Upper lobe of left lung (tissue), 4 donors: Measurements from ENCODE around the gene POLR1B.
"Not testable (repeated sequence)": the region's sequence is repeated elsewhere in the genome, so short reads cannot be mapped to it uniquely, and the experiment has no call there.

Source experiments
- EP300 ChIP-seq, 4 donors: sonication (generic); formaldehyde crosslinking; IDR thresholded peaks; one replicate each; pipeline ENCODE4 v1.5.1; 2017; ENCODE audit warnings: antibody characterized with exemption in 4 of 4, control low read depth in 2 of 4
- POLR2A ChIP-seq, 4 donors: fragments of 450-650 bp; IDR thresholded peaks; one replicate each; pipeline ENCODE4 v1.5.1; 2016 to 2017; ENCODE audit warnings: antibody characterized with exemption in 4 of 4, mild to moderate bottlenecking in 2 of 4
- TF ChIP-seq, protein P1 (sequence below), 6 experiments: fragments of 450-650 bp in 4 of 6; fragments of 200-600 bp in 2 of 6; sonication (generic) in 2 of 6; IDR thresholded peaks; one replicate each; pipeline ENCODE4 v1.5.1; 2016 to 2019; ENCODE audit warnings: antibody characterized with exemption in 6 of 6

DNA sequence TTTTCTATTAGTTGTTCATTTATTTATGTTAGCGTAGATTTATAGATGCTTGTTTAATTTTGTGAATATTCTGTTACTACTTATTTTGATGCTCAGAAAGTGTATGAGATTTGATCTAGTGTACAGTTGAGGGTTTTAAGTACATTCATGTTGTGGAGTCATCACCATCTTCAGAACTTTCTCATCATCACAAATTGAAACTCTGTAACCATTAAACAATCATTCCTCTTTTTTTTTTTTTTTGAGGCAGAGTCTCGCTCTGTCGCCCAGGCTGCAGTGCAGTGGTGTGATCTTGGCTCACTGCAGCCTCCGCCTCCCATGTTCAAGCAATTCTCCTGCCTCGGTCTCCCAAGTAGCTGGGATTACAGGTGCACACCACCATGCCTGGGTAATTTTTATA, 24.2 kb downstream of the POLR1B start:
- TF ChIP-seq, protein P1, sequence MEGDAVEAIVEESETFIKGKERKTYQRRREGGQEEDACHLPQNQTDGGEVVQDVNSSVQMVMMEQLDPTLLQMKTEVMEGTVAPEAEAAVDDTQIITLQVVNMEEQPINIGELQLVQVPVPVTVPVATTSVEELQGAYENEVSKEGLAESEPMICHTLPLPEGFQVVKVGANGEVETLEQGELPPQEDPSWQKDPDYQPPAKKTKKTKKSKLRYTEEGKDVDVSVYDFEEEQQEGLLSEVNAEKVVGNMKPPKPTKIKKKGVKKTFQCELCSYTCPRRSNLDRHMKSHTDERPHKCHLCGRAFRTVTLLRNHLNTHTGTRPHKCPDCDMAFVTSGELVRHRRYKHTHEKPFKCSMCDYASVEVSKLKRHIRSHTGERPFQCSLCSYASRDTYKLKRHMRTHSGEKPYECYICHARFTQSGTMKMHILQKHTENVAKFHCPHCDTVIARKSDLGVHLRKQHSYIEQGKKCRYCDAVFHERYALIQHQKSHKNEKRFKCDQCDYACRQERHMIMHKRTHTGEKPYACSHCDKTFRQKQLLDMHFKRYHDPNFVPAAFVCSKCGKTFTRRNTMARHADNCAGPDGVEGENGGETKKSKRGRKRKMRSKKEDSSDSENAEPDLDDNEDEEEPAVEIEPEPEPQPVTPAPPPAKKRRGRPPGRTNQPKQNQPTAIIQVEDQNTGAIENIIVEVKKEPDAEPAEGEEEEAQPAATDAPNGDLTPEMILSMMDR (IDR thresholded peaks at IDR 0.05) = not testable (repeated sequence)
- TF ChIP-seq EP300, POLR2A (IDR thresholded peaks at IDR 0.05): not testable (repeated sequence)
